AG08396 (cell line): ENCODE results near the gene DAGLA.
A peak's percentile ranks its signal among the peaks of the same experiment; 100 is the strongest.

Source experiments
- DNase-seq: peaks from one replicate; pipeline ENCODE4 v3.0.0; 2012; ENCODE audit warnings: low spot score, mixed read lengths

DAGLA gene

DNA sequence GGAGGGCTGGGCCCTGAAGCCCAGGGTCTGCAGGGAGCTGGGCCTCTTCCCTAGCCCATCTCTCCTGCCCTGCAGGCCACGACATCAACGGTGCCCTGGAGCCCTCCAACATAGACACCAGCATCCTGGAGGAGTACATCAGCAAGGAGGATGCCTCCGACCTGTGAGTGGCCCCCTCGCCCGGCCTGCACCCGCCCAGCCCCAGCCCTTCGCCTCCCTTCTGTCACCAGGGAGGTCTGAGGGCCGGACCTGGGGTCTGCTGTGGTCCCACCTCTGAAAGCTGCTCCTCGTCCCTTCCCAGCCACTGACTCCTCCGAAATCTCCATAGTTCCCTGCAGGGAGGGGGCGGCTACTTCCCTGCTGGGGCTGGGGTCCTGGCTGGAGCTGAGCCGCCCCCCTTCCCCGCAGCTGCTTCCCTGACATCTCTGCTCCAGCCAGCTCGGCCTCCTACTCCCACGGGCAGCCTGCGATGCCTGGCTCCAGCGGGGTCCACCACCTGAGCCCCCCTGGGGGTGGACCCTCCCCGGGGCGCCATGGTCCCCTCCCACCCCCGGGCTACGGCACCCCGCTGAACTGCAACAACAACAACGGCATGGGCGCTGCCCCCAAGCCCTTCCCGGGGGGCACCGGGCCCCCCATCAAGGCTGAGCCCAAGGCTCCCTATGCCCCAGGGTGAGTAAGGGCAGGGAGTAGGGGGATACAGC is 85.5 kb downstream of the DAGLA start:
- DNase-seq: no peak

DNA sequence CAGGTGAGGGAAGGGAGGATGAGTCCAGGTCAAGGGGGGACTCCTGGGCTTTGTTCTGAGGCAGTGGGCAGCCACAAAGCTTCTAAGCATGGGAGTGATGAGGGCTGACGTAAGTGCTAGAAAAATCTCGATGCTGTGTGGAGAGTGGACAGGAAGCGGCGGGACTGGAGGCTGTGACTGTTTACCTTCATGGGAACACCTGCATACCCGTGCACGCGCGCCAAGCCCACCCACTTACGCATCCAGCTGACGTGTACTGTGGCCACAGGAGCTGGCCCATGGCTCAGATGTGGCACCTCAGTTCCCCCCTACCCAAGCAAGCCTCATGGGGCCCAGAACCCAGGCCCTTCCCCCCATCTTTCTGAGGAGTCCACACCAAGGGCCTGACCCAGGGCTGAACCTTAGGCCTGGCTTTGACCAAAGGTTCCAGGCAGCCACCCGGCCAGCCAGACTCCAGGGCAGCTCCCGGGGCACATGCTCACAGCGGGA is 86.2 kb downstream of the DAGLA start:
- DNase-seq: no peak

DNA sequence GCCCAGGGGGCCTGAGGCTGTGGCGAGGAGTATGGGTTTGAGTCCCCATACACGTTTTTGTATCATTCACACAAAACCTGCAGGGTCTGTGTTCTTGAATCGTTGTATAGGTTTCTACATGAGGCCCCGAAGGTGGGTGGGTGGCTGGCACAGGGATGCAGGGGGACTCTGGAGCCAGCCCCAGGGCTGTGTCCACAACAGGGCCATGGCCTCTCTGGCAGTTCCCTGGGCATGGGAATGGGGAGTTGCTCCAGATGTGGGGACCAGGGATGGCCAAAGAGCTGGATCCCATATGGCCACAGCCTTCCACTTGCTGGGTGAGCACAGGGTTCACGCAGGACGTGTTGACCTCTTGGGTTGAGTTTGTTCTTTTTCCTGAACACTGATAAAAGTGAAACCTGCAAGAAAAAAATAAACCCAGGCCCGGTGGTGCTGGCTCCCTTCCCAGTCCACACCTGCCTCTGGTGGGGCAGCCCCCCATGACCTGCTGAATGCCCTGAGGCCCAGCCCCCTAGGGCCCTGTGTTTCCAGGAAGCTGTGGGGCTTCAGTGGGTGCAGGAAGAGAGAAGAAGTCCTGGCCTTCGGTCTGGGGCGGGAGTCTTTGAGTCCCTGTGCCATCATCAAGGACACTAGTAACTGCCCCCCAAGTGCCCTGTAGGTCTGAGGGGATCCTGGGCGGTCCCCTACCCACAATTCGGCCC is 88.3 kb downstream of the DAGLA start:
- no peak for DNase-seq

DNA sequence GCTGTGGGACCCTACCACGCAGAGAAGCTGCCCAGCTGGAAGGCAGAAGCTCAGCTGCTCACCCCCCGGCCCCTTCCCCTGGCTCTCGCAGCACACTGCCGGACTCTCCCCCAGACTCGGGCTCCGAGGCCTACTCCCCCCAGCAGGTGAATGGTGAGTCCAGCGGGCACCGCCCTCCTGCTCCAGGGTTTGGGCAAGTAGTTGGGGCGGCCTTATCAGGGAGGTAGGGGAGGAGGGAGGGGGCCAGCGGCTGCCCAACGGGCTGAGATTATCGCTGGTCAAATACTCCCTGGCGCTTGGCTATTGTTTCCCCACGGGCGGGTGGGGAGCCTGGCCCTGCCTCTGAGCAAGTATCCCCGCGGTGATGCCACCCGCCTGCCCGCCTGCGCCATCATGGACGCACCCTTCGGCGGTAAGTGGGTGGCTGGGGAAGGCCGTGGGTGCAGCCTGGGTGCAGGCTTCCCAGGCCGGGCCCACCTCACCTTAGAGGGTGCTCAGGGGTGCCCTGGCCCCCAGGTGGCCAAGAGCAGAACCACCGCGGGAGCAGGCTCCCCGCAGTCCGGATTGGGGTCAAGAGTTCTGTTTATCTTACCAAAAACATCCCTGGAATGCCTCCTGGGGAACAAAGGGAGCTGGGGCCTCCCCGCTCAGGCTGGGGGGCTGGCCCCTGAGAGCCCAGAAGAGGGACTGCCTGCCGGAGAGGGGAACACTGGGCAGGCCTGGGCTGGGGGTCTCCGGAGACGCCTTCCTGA is 89.2 kb downstream of the DAGLA start:
- DNase-seq: peak; percentile 85

DNA sequence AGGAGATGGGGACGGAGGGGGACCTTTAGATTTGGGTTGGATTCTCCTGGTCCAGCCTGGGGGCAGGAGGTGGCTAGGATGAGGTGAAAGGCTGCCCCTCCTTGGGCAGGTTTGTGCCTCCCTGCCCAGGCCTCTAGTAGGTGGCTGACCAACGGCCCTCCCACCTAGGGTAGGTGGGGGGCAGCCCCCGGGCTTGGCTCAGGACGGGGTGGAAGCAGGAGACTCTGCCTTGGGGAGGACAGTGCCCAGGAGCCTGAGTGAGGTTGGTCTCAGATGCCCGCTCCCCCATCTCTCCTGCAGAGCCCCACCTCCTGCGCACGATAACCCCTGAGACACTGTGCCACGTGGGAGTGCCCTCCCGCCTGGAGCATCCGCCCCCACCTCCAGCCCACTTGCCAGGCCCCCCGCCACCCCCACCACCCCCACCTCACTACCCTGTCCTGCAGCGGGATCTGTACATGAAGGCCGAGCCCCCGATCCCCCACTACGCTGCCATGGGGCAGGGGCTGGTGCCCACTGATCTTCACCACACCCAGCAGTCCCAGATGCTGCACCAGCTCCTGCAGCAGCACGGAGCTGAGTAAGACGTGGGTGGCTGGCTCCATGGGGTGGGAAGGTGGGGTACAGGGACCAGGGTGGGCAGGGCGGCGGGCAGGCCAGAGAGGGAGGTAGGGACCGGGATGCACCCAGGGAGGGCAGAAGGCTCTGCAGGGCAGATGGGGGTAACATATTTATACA is 89.9 kb downstream of the DAGLA start:
- DNase-seq: no peak

DNA sequence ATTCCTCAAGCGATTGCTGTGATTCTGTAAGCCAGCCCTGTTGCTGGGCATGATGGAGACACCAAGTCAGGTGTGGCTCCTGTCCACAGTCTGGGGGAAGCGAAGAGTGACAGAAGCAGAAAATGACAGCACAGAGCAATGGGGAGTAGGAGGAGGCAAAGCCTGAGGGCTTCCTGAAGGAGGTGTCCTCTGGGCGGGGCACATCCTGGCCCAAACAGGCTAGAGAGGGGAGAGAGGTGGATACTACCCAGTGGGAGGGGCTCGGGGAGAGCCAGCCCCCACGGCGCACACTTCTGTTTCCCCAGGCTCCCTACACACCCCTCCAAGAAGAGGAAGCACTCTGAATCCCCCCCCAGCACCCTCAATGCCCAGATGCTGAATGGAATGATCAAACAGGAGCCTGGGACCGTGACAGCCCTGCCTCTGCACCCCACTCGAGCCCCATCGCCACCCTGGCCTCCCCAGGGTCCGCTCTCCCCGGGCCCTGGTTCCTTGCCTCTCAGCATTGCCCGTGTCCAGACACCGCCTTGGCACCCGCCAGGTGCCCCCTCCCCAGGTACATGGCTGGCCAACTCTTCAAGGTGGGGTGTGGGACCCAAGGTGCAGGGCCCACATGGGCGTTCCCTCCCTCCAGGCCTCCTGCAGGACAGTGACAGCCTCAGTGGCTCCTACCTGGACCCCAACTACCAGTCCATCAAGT is 91.2 kb downstream of the DAGLA start:
- DNase-seq: no peak

DNA sequence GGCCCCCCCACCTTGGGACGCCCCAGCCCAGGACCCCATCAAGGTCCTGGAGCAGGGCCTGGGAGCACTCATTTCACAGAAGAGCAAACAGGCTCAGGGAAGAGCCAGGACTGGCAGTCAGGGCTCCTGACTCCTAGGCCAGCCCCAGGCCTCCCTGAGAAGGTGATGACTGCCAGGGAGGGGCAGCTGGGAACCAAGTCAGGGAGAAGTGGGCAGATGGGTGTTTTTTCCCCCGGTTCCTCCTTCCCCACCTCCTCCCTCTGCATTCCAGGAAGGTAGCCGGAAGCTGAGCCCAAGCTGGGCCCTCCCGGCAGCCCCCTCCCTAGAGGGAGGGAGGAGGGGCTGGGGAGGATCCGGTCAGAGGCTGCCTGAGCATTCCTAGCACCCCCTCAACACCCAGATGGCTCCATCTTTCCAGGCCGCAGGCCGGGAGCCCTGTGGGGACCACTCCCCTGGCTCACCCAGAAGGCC is 91.8 kb downstream of the DAGLA start:
- DNase-seq: no peak

DNA sequence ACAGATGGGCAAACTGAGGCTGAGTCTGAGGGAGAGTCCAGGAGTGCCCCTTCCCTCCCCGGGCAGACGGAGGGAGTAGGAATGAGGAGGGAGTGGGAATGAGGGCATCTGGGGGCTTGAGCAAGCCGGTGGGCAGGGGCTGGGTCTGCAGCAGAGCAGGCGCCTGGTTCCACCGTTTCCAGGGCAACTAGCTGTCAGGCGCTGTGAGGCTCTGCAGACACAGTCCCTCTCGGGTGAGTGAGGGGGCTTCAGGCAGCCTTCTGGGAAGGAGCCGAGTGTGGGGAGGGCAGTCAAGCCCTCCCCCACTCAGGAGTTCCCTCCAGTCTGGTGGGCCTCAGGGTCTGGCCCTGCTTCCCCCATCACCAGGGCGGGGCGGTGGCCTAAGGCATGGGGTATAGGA is 93.2 kb downstream of the DAGLA start:
- DNase-seq: no peak

DNA sequence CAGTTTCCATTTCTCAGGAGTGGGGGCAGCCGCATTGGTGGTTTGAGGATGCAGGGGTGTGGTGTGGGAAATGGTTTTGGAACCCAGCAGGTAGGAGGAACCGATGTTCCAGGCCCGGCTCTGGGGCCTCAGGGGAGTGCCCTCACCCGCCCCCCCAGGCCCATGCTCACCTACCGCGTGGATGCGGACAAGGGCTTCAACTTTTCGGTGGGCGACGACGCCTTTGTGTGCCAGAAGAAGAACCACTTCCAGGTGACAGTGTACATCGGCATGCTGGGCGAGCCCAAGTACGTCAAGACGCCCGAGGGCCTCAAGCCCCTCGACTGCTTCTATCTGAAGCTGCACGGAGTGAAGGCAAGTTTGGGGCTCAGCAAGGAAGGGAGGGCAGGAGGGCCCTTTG is 93.6 kb downstream of the DAGLA start:
- DNase-seq: no peak

DNA sequence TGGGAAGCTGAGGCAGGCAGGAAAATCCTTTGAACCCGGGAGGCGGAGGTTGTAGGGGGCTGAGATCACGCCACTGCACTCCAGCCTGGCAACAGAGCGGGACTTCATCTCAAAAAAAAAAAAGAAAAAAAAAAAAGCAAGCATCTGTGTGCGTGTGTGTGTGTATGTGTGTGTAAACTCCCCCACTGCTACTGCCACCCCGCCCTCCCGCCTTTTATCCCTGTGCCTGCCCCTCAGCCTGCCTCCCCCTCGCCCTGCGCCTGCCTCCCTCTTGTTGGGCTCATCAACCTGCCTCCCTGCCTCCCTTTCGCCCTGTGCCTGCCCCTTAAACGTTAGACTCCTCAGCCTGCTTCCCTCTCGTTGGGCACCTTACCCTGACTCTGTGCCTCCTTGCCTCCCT is 94.2 kb downstream of the DAGLA start:
- DNase-seq: no peak

DNA sequence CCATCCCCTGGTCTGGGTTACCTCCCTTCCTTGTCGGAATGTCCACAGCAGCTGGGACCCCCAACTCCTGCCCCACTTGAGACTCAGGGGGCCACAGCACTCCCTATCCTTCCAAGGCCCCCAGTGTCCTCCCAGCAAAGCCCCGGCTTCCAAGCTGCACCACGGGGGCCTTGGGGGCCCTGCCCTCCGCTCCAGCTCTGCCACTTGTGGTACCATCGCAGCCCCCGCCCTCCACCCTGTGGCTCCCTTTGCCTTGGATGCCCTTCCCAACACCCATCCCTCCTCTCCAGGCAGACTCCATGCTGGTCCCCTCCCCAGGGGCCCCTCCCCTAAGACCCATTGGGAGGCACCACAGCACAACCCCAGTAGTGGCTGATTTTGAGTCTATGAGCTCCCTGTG is 94.9 kb downstream of the DAGLA start:
- DNase-seq: no peak

DNA sequence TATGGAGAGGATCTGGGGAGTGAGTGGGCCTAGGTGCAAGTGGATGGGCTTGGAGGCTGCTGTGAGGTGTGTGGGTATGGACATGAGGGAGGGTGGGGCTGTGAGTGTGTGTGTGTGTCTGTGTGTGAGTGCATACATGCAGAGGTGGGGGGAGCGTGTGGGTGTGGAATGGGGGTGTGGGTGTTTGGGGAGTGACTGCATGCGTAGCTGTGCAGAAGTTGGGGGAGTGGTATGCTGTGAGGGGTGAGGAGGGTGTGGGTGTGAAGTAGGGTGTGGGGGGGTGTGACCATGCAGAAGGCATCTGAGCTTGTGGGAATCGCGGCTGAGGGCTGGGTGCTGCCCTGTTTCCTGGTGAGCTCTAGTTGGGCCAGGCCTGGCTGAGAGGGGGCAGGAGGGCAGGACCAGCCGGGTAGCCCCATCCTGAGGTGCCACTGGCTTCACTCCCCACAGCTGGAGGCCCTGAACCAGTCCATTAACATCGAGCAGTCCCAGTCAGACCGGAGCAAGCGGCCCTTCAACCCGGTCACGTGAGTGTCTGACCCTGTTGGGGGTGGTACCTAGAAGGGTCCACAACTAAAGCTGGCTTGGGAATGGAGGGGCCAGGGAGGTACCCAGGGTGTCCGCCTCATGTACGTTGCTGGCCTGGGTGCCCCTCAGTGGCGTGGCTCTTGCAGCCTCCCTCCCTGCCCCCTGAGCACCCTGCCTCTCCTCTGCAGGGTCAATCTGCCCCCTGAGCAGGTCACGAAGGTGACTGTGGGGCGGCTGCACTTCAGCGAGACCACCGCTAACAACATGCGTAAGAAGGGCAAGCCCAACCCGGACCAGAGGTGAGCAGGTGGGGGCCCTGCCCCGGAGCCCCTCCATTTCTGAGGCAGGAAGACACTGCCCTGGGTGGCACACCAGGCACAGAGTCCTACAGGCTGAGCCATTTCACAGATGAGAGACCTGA is 95.7 kb downstream of the DAGLA start:
- no peak for DNase-seq

DNA sequence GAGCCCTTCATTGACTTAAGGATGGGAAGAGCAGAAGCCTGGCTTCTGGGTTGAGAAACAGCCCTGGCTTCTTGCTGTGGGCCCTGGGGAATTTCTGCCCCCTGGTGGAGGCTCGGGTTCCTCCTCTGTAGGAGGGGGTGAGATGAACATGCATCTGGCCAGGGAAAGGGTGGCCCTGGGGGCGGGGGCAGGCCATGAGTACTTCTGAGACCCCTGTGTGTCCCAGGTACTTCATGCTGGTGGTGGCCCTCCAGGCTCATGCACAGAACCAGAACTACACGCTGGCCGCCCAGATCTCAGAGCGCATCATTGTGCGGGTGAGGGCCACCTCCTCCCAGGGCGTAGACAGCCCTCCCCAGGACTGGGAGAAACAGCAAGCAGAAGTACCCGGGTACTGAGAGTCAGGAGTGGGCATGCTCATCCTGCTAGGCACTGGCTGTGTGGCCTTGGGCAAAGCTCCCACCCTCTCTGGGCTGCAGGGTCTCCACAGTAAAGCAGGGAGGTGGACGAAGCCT is 96.4 kb downstream of the DAGLA start:
- DNase-seq: peak; percentile 92

DNA sequence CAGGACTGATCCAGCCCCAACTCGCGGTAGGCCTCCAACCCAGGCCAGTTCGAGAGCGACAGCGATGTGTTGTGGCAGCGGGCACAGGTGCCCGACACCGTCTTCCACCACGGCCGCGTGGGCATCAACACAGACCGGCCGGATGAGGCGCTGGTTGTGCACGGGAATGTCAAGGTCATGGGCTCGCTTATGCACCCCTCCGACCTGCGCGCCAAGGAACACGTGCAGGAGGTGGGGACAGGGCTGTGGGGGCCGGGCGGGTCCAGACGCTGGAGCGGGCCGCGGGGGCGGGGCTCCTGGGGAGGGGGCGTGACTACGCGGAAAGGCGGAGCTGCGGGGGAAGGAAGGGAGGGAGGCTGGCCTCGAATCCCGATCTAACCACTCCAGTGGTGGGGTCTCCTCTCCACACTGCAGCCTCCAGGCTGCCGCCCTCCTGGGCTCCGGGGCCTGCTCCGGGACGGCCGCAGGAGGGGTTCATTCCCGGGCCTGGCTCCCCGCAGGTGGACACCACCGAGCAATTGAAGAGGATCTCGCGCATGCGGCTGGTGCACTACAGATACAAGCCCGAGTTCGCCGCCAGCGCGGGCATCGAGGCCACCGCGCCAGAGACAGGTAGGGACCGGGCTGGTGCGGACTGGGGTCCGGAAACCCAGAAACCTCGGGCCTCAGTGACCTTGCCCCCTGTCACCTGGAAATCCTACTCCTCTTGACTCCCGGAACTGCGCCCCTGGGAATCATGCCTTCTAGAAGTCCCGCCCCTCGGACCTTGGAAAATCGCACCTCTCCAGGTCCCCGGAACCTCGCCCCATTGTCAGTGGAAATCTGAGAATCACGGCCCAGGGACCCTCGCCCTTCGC is 97.3 kb downstream of the DAGLA start:
- DNase-seq: no peak

DNA sequence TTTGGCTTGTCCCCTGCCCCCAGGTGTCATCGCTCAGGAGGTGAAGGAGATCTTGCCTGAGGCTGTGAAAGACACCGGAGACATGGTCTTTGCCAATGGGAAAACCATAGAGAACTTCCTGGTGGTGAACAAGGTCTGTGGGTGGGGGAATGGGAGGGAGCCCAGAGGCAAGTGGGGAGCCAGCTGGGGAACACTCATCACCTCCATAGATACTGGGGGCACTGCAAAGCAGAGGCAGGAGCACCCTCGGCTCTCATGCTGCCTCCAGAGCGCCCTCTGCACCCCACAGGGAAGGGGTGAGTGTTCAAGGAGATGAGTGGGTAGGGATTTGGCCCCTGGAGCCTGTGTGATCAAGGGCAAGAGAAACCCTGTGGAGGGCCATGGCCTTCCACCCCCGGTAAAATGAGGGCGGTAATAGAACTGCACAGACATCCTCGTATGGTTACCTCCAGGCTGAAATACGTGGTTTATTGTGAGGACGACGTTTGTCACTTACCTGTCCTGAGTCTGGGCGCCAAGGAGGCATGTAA is 98.2 kb downstream of the DAGLA start:
- DNase-seq: peak; percentile 13

DNA sequence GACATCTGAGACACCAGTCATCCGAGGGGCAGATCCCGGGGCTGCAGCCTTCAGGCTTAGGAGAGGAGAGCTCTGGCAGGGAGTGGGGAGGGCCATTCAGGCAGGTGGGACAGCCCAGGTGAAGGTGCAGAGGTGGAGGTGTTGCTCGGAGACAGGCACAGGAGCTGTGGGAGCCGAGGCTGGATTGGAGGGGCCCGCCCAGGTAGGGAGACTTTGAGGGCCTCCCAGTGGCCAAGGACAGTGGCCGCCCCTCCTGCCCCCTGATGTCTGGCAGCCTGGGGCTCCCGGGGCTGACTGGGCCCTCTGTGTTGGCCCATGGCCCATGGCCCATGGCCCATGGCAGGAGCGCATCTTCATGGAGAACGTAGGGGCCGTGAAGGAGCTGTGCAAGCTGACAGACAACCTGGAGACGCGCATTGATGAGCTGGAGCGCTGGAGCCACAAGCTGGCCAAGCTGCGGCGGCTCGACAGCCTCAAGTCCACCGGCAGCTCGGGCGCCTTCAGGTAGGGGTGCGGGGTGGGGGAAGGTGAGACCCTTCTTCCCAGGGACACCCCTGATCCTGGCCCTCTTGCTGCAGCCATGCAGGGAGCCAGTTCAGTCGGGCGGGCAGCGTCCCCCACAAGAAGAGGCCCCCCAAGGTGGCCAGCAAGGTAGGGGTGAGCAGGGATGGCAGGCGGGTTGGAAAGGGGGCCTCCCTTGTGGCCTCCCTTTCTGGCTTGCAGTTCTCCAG is 98.9 kb downstream of the DAGLA start:
- DNase-seq: no peak

DNA sequence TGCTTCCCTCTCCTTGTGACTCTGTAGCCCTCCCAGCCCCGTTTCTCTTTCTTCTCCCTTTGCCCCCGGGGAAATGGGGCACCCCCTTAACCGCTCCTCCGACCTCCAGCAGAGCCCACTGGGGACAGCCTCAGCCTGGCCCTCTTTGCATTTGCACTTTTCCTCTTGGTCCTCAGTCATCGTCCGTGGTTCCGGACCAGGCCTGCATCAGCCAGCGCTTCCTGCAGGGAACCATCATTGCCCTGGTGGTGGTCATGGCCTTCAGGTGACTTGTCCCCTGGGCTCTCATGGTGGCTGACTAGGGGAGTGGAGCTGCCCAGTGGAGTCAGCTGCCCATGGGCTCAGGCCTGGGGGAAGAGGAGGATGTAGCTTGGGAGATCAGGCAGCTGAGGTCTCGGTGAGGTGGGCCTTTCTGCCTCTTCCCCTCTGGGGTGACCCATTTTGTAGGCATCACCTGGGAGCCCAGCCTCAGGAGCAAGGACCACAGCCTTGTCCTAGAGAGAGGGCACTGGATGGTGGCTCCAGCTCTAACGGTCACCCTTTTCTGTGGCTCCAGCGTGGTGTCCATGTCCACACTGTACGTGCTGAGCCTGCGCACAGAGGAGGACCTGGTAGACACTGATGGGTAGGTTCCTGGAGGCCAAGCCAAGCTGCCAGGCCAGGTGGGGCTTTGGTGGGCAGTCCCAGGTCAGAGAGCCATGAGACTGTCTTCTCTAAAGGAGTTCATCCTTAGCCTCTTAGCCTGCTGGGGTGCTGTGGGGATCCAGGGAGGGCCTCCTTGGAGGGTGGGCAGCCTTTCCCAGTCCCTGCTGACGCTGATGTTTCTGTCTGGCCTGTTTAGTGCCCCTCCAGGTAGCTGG is 99.7 kb downstream of the DAGLA start:
- peak; percentile 16 for DNase-seq
